ENCODE measurements around the gene JARID2.

Gene JARID2

DNA sequence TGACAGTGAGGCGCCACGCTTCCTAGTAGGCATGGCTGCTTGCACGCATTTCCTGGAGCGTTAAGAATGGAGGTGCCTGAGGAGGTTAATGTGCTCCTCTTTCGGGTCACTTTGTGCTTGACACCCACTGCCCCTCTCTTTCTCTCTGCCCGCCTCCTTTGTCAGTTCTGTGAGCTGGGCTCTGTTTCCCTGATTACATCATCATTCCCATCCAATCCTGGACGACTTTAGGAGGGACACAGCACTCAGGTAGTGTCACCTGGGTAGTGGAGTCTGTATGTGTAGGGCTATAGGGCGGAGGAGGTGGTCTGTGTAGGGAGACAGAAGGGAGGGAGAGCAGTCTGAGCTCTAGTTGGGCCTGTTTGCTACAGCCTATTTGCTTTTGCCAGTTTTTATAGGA lies 136.8 kb downstream of the JARID2 start:
- DNase-seq: no peak

DNA sequence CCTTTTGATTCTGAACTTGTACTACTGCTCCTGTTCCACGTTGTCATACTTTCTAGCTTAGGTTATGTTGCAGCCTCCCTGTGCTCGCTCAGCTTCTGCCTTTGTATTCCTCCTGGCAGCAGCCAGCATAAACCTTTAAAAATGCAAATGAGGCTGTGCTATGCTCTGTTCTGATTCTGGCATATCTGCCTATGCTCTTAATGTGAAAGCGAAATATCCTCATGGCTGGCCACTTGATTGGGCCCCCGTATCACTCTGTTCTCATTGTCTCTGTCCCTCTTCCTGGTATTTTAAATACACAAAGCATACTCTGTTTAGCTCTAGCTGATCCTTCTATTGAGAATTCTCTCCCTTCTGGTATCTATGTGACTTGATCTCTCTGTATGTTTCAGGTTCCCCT lies 139.0 kb downstream of the JARID2 start:
- no peak for DNase-seq

DNA sequence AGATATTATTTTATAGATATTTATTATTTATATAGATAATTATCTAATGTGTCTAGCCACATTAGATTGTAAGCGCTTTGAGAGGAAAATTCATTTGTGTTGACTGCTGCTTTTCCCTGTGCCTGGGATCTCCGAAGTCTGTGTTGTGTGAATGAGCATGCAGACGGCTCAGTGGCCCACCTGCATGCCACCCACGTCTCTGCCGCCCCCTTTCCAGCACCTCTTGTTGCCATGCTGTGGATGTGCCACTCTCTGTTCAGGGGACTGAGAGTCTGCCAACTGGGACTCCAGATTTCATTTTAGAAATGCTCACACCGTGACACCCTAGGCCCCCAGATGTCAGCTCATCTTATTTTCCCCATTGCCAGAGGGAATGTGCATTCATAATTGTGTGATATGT lies 139.7 kb downstream of the JARID2 start:
- no peak for DNase-seq

DNA sequence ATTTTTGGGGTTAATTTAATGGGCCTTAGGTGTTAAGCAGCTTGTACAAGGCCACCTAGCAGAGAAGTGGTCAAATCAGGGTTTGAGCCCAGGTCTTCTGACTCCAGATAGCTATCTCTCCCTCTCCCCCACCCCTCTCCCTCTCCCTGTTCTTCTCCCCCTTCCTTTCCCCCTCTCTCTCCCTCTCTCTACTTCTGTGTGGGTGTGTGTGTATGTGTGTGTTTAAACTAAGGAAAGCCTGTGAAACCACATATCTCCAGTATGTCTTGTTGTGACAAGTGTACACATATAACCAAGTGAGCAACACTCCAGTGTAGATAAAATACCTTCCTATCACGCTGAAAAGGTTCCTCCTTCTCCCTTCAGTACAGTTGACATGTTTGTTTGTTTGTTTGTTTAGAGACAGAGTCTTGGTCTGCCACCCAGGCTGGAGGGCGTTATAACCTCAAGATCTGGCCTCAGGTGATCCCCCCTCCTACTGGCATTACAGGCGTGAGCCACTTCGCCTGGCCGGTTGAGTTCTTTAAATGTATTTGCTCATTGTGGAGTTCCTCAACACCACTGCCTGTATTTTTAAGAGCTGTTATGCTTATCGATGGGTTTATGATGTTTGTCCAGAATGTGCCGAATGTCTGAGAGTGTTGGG lies 140.4 kb downstream of the JARID2 start:
- no peak for DNase-seq

DNA sequence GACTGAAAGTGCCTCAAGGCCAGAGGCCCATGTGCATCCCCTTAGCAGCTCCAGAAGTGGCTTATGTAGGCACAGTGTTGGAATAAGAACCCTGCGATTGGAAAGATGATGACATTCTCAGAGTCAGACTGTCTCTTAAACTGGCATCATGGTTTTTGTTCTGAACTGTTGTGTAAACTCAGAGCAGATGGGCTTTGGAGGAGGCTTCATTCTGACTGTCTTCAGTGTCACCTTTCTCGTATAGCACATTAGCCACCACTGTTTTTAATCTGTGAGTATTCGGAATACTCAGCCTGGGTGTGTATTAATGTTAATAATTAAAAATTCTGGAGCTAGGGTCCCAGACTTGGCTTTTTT lies 140.9 kb downstream of the JARID2 start:
- no peak for DNase-seq

DNA sequence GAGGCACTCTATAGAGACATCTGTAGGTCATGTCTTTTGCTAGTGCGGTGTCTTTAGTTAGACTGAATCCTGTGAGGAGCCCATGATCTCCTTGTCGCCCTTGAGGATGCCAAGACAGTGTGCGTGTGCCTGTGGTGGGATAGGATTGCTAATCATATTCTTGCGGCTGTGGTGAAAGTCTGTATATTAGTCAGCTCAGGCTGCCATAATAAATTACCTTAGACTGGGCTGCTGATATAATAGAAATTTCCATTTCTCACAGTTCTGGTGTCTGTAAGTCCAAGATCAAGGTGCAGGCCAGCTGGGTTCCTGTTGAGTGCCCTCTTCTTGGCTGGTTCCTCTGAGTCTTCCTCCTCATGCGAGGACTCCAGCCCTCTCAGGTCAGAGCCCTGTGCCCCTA lies 141.2 kb downstream of the JARID2 start:
- no peak for DNase-seq

DNA sequence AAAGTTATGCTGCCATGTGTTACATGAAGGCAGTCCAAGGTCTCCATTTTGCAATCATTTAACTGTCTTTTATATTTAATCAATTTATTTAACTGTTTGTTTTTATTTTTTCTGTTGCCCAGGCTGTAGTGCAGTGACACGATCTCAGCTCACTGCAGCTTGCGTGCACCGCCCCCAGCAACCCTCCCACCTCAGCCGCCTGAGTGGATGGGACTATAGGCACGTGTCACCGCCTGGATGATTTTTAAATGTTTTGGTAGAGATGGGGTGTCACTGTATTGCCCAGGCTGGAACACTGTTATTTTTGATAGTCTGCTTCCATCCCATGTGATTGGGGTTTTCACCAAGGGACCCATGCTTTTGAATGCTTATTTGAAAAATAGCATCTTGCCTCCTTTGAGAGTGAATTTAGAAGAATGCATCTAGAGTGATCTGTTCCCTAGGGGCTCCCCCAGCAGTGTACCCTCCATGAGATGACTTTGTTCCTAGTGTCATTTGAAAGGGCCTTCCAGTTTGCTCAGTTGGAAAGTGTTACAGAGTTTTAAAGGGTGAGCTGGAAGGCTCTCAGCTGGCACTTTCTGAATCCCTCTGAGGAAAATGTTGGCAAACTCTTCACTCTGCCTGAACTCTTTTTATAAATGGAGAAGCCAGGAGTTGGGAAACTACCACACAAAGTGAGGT lies 143.4 kb downstream of the JARID2 start:
- no peak for DNase-seq

DNA sequence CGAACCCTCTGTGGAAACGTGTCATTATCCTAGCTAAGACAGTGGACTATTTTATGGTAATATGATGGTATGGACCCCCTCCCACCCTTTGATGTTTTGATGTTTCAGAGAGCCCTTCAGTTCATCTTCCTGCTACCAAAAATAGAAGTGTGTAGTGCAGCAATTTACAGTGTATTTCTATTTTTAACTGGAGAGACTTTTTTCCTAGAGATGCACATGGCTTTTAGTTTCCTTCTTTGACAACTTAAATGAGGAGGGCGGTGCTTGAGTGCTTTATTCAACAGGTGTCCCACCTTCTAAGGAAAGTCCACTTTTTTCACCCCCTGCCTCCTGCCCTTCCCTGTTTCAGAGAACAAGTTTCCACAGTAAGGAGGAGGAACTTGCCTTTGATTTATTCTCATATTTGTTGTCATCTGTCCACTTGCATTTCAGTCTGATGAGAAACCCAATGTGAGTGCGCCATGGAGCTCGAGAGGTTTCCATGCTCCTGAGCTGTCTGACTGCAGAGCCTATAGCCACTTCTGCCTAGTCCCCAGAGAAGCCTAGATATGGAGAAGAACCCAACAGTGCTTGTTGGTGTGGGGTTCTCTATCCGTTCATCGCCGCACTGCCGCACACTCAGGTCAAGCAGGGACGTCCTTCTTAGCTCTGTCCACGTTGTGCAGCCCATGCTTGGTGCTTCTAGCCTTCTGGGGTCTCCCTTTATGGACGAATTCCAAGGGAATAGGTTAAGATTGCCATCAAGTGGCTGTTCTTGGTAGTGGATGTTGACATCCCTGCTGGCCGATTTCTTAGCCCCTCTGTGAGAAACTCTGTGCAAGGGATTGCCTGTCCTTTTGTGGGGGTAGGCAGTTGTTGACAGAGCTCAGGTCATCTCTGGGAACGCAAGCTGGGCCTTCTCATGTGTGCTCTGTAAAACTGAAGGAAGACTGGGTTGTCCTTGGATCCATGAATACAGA lies 144.2 kb downstream of the JARID2 start:
- peak in 1 of 2 experiments; percentile 24 for DNase-seq

DNA sequence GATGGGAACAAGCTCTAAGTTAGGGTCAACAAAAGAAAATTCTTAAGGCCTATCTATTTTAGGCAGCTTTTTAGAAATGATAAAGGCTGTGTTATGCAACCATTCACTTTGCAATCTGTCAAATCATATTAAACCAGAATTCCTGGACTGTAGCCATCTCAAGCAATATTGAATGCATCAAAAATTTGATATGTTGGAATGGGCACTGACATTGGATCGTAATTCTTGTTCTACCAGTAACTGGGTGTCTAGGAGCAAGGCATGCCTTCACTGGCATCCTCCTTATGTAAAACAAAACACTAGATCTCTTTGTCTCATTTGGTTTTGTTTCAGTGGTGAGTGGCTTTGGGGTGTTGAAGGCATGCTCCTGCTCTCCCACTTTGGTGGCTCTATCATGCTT lies 145.6 kb downstream of the JARID2 start:
- no peak for DNase-seq

DNA sequence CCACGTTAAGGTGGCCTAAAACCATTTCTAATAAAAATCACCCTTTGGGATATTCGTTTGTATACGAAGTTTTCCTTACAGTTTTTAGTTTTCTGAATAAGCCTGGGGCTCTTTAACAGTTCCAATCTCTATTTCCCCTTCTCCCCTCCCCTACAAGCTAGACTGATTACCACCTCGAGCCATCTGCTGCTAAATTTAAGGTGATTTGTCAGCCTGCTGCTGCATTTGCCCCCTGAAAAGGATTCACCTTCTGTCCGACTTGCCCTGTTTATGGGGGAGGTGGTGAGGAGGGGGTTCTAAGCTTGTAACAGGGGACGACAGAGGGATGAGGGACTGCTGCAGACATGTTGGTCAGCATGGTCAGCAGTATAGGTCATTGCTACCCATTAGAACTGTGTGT lies 146.3 kb downstream of the JARID2 start:
- DNase-seq: no peak

DNA sequence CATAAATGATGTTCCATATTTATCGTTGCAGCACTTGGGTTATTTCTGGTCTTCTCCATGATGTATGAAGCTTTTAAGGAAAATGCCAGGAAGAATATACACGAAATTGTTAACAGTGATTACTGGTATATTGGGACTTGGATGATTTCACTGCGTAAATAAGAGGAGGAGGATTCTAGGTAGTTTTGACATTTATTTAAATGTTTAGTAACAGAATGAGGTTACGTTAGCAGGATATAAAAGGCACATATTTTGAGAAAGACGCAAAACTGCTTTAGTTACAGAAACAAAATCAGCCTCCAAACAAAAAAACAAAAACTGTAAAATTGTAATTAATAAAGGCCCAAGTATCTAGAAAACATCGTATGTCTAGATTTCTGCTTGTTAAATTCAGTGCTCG lies 147.7 kb downstream of the JARID2 start:
- DNase-seq: no peak

DNA sequence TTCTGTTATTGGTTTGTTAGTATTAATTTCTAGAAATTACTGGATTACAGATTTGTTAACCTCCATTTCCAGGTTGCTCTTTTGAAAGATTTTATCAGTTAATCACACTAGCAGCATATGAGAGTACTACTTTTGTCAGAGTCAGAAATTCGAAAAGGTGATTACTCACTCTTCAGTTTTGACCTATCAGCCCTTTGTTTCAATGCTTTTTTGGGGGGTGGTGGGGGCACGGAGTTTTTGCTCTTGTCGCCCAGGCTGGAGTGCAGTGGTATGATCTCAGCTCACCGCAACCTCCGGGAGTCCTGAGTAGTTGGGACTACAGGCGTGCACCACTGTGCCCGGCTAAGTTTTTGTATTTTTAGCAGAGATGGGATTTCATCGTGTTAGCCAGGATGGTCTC lies 149.2 kb downstream of the JARID2 start:
- DNase-seq: no peak

DNA sequence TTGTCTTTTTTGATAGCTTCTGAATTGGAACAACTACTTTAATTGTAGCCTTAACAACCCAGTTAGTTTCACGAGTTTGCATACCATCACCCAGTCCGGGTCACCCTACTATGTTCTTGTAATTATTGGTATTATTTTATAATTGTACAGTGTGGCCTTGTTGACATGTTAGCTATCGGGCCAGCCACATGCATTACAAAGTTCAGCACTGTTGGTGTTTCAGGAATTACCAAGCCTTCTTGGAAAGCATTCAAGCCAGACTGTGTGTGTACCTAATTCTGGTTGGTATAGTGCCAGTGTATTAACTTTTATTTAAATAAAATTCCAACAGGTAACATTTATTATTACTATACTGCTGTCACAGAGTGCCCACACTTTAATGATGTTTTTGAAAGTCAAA lies 150.9 kb downstream of the JARID2 start:
- DNase-seq: no peak

DNA sequence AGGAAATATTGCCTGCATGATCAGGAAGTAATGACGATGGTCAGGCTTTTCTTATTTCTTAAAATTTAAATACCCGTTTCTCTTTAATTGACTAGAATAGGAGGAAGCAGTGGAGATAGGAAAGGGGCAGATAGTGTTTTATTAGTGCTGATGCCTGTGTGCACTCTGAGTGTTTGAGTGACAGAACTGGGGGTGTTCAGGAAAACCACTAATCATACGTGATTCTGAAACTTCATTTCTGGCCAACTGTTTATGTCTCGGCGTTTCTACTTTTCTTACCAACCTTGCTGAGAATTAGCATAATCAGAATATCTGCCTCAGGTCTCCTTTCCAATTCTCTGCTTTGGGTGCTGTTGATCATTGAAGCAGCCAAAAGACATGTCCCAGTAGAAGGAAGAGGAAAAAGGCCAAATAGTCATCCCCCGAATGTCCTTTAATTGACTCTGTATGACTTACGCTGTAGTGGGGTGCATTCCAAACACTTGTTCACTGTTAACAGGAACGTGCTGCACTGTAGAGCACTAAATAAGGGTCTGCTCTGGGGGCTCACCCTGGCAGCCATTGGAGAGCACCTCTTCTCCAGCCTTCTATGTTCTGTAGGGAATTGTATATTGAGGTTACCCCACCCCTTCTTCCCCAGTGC lies 152.9 kb downstream of the JARID2 start:
- no peak for DNase-seq

DNA sequence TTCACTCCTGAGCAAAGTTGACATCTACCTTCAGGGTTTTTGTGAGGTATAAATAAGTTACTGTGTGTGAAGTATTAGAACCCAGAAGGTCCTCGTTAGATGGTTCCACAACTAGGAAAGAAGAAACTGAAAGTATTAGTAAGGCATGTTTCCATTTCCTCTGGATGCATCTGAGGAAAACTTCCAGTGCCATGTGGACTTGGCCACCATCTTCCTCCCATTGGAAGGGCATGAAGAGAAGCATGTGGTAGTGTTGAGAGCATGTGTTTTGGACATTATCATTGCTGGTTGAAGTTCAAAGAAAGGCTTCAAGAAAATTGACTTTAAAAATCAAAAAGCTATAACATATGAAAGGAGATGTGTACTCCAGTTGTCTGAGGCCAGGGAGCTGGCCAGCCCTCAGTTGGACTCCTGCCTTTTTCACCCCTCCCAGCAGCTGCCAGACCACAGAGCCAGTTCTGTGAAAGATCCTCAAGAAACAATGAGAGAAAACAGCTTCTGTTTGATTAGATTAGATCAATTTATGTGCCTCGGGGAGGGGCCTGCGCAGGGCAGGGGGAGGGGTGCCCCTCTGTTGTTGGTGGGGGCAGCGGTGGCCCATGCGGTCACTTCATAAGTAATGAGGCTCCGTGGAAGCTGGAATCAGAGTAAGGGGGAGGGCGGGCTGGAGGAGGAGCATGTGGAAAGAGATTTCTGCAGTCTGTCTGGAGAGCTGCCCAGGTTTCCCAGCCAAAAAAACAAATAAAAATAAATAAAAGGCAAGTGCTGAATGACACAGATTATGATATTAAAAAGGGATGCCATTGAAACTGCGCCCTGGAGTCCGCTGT lies 154.0 kb downstream of the JARID2 start:
- DNase-seq: no peak

DNA sequence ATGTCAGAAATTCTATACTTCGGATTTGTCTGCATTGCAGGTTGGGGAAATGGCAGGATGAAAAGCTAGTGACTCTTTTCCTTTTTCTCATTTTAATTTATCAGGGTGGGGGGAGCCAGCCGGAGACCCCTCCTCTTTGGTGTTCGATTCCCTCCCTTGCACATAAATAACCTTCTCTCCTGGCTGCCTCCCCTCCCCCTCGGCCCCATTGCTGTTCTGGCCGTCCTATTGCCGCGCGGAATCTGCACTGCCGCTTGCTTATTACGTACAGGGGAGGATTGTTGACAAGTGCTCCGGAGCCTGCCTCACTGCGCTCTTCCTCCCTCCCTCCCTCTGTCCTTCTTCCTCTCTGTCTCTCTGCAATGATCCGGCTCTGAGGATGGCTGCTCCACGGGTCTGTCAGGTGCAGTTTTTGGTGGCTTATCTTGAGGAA lies 154.7 kb downstream of the JARID2 start:
- no peak for DNase-seq

DNA sequence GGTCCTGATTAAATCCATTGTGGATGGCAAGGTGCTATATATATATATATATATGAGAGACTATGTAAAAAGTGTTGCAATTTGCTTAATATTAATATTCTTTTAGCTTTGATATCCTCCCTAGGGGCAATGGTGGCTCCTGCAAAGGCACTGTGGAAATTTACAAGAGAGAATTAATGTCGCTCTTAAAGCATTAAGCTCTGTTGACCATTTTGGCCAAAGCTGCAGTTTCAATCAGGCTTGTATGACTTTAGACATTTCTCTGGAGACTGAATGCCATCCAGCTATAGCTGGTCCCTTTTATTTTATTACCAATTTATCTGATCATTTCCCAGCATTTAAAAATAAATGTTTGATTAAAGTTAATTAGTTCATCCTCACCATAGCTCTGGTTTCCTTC lies 155.3 kb downstream of the JARID2 start:
- no peak for DNase-seq

DNA sequence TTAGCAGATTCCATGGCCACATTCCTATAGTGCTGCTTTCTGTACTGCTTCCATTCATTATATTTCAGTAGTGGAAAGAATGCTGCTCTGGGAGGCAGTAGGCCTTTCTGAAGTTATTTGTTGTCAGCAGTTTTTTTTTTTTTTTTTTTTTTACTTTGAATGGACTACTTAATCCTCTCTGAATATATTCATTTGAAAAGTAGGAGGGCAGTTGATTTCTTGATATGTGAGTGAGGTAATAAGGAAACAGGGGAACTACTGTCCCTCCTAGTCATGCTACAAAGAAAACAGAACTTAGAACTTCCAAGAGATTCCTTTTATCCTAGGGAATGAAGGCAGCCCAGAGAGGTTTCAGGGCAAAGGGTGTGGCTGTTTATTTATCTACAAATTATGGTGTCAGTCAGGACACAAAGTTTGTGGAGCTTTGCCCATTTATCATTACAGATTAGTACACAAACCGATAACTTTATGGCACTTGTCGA lies 155.9 kb downstream of the JARID2 start:
- DNase-seq: no peak

DNA sequence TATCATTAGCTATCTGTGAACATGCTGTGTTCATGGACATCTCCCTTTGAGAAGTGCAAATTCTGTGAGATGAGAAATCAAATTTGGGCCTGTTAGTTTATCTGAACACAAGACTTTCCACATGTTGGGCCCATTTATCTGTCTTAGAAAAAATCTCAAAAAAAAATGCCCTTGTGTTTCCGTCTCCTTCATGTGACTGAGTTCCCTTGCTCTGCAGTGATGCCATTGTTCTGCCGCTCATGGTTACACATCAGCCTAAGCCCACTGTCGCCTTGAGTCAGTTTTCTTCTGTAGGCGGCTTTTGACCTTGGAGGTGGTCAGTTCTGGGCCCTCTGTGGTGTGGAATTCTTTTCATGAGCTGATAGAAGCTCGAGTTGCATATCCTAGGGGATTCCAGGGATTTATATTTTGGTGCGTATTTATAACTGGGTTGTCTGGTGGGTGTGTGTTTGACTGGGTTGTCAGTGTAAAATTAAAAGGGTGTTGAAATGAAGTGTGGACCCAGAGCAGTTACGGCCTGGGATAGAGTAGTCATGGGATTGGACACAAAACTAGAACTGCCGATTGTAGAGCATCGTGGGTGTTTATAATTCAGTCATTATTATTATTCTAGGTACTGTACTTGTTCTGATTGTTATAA lies 156.7 kb downstream of the JARID2 start:
- DNase-seq: no peak

DNA sequence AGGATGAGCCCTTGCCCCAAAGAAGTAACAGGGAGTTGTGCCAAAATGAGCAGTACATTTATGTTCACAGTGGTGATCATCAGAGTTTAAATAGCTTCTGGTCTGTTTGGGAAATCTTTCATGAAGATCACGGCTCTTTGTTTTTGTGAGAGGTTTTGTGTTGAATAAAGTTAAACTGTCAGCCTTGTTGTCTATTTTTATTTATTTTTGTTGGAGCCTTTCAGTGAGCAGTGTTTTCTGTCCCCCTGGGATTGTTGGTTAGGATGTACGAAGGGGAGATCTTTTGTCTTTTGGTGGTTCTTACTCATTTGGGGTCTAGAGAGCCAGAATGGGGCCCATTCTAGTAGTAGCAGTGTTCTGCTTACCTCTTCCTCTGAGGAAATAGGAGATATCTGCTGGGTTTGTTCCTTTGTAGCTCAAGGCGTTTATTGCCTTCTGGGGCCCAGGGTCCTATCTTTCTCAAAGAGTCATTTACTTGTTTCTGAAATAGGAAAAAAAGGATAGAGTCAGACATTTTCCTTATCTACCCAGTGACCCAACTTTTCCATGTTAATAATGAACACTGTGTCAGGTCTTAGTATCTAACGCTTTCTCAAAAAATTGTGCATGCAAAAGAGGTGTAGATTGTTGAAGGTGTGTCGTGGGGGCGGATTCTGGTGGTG lies 157.4 kb downstream of the JARID2 start:
- DNase-seq: no peak

DNA sequence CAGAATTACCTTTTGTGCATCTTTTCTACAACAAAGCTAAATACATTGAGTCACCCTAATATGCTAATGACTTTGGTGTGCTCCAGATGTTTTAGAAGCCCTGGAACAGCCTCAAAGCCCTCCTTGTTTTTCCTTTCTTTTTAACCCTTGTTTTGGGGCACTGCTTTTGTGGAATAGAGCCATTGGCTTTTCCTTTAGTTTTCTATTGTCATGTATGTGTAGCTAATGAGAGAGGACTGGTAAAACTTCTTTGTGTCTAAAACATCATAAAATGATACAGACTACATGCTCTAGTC lies 158.8 kb downstream of the JARID2 start:
- DNase-seq: no peak

All from SW 1271 (cell line).